IMR-90 (cell line): ENCODE results near the gene TPSAB1. TPM values are rescaled to one million over a fixed set of nuclear protein-coding genes. Genes with fewer than 3 reads are reported as not detected.
"Not testable (repeated sequence)": the region's sequence is repeated elsewhere in the genome, so short reads cannot be mapped to it uniquely, and the experiment has no call there.

Source experiments
- ATAC-seq: fragments of 200-7000 bp; cut with Tn5 transposase; 2 replicates; pipeline ENCODE4 v1.9.1; 2020; ENCODE audit warnings: low read depth, mild to moderate bottlenecking, moderate library complexity
- BruUV-seq: library from RNA; stranded (reverse); fragments of 400-500 nt; replicated peaks from 2 replicates; lab custom pipeline; 2021; lab: Mats Ljungman, UMichigan
- CTCF ChIA-PET: fragments of 300-600 bp; formaldehyde crosslinking; extraction: SDS; loops from one replicate; lab custom pipeline; 2021; ENCODE audit warnings: antibody characterized with exemption; lab: Yijun Ruan, JAX
- POLR2A ChIA-PET: fragments of 300-600 bp; sonication (Branson Sonifier 250); formaldehyde crosslinking; loops from one replicate; lab custom pipeline; 2022; ENCODE audit warnings: antibody characterized with exemption; ENCODE audit not compliant: unreplicated experiment; lab: Charles Lee
- DNase-seq: peaks from one replicate; pipeline ENCODE4 v3.0.0; 2013
- H2AFZ ChIP-seq: replicated peaks from 2 replicates; pipeline ENCODE3; 2013; ENCODE audit warnings: low read length, mild to moderate bottlenecking; ENCODE audit not compliant: poor library complexity
- H2AK5ac ChIP-seq: 2 replicates; pipeline ENCODE4 v1.6.1; 2013; ENCODE audit warnings: low read depth, low read length, inconsistent platforms
- H2AK9ac ChIP-seq: replicated peaks from 2 replicates; pipeline ENCODE3; 2013; ENCODE audit warnings: mild to moderate bottlenecking, low read depth, low read length, moderate library complexity; ENCODE audit not compliant: poor library complexity
- H2BK120ac ChIP-seq: 2 replicates; pipeline ENCODE4 v1.6.1; 2013; ENCODE audit warnings: low read depth, low read length, inconsistent platforms
- H2BK15ac ChIP-seq: 3 replicates; pipeline ENCODE4 v1.6.1; 2013; ENCODE audit warnings: low read depth, low read length, inconsistent platforms
- H2BK20ac ChIP-seq: 2 replicates; pipeline ENCODE4 v1.6.1; 2013; ENCODE audit warnings: low read depth, mild to moderate bottlenecking, inconsistent platforms, low read length, moderate library complexity
- H2BK5ac ChIP-seq: 2 replicates; pipeline ENCODE4 v1.6.1; 2013; ENCODE audit warnings: mild to moderate bottlenecking, low read depth, low read length, inconsistent platforms; ENCODE audit not compliant: poor library complexity, severe bottlenecking
- H3K14ac ChIP-seq: replicated peaks from 2 replicates; pipeline ENCODE4 v1.6.1; 2013; ENCODE audit warnings: low read depth, low read length, inconsistent platforms
- H3K18ac ChIP-seq: 2 replicates; pipeline ENCODE4 v1.6.1; 2013; ENCODE audit warnings: low read depth, low read length, control low read depth
- H3K23ac ChIP-seq: 2 replicates; pipeline ENCODE4 v1.6.1; 2013; ENCODE audit warnings: low read depth, low read length, inconsistent platforms
- H3K27ac ChIP-seq: 2 replicates; pipeline ENCODE4 v1.5.1; 2013; ENCODE audit warnings: mild to moderate bottlenecking, control low read depth, low read length; ENCODE audit not compliant: insufficient read depth
- H3K27me3 ChIP-seq: 2 replicates; pipeline ENCODE4 v1.6.1; 2013; ENCODE audit warnings: low read length; ENCODE audit not compliant: control insufficient read depth, insufficient read depth
- H3K36me3 ChIP-seq: 2 replicates; pipeline ENCODE4 v1.6.1; 2013; ENCODE audit warnings: low read length, mixed read lengths; ENCODE audit not compliant: control insufficient read depth, insufficient read depth
- H3K4ac ChIP-seq: 2 replicates; pipeline ENCODE4 v1.6.1; 2013; ENCODE audit warnings: low read depth, low read length, inconsistent platforms
- H3K4me1 ChIP-seq: 2 replicates; pipeline ENCODE4 v1.6.1; 2013; ENCODE audit warnings: low read length, mixed read lengths; ENCODE audit not compliant: control insufficient read depth, insufficient read depth
- H3K4me2 ChIP-seq: 2 replicates; pipeline ENCODE4 v1.6.1; 2013; ENCODE audit warnings: low read depth, mild to moderate bottlenecking, control low read depth, low read length, moderate library complexity
- H3K4me3 ChIP-seq: 2 replicates; pipeline ENCODE4 v1.5.1; 2013; ENCODE audit warnings: low read depth, mild to moderate bottlenecking, control low read depth, low read length, moderate library complexity; ENCODE audit not compliant: insufficient read depth
- H3K56ac ChIP-seq: 2 replicates; pipeline ENCODE4 v1.6.1; 2013; ENCODE audit warnings: low read length, inconsistent platforms; ENCODE audit not compliant: insufficient read depth; ENCODE audit errors: extremely low read depth
- H3K79me1 ChIP-seq, 2 experiments: 2 replicates each; pipeline ENCODE4 v1.6.1; 2013; ENCODE audit warnings: low read length in 2 of 2, inconsistent platforms in 1 of 2, low read depth in 1 of 2
- H3K9ac ChIP-seq: 2 replicates; pipeline ENCODE4 v1.6.1; 2013; ENCODE audit warnings: low read depth, low read length, control low read depth
- H3K9me1 ChIP-seq: 2 replicates; pipeline ENCODE4 v1.6.1; 2013; ENCODE audit warnings: low read length, inconsistent platforms; ENCODE audit not compliant: insufficient read depth
- H3K9me3 ChIP-seq: 2 replicates; pipeline ENCODE4 v1.6.1; 2013; ENCODE audit warnings: low read length; ENCODE audit not compliant: control insufficient read depth, insufficient read depth
- H4K20me1 ChIP-seq: 2 replicates; pipeline ENCODE4 v1.6.1; 2013; ENCODE audit warnings: low read length, inconsistent platforms; ENCODE audit not compliant: insufficient read depth
- H4K5ac ChIP-seq: 2 replicates; pipeline ENCODE4 v1.6.1; 2013; ENCODE audit warnings: mild to moderate bottlenecking, low read depth, low read length, control low read depth
- H4K8ac ChIP-seq, 2 experiments: 2 replicates each; pipeline ENCODE4 v1.6.1; 2013; ENCODE audit warnings: low read depth in 2 of 2, low read length in 2 of 2, control low read depth in 1 of 2, inconsistent platforms in 1 of 2
- H4K91ac ChIP-seq: 2 replicates; pipeline ENCODE4 v1.6.1; 2013; ENCODE audit warnings: low read depth, low read length, inconsistent platforms; ENCODE audit not compliant: insufficient read depth
- WGBS, 2 experiments: methylation state at CpG; one replicate each; pipeline versions ENCODE4 v1.1.5 to v1.1.7; 2013; ENCODE audit warnings: missing lambda C conversion rate in 2 of 2; ENCODE audit not compliant: insufficient read length in 1 of 2; ENCODE audit errors: extremely low coverage in 2 of 2; 5-methylcytosine and 5-hydroxymethylcytosine counted together
- dilution Hi-C: fragments of 300-500 bp; cut with HindIII; formaldehyde crosslinking; loops from one replicate; pipeline ENCODE4 v1.14.3; 2018; ENCODE audit warnings: low sequenced_read_pairs; ENCODE audit not compliant: unreplicated experiment
- in situ Hi-C: fragments of 300-500 bp; cut with MboI; formaldehyde crosslinking; loops from 3 replicates; pipeline ENCODE4 v1.14.3; 2019; ENCODE audit warnings: low sequenced_read_pairs, inconsistent platforms, mixed read lengths
- intact Hi-C: fragments of 100-400 bp; cut with micrococcal nuclease; formaldehyde crosslinking; loops from 2 replicates; pipeline ENCODE4 v1.10.0; 2022
- polyA plus RNA-seq, 3 experiments: library from polyadenylated mRNA; depleted of rRNA; stranded (reverse); fragments of >200 nt; gene quantifications; 2 replicates each; pipeline ENCODE4 v1.2.3, GENCODE V29; 2012; ENCODE audit warnings: low replicate concordance in 1 of 3
- total RNA-seq: library from RNA; depleted of rRNA; stranded (reverse); fragments of >200 nt; gene quantifications from 2 replicates; pipeline ENCODE4 v1.2.3, GENCODE V29; 2012

Gene TPSAB1
- total and polyA plus RNA-seq, 2 of the 4 experiments (the other 2 are of a cell fraction), result not detected

- dilution Hi-C loops, H4K5ac ChIP-seq, H2BK15ac ChIP-seq, H3K56ac ChIP-seq, H3K9ac ChIP-seq, H3K4me3 ChIP-seq, H2BK20ac ChIP-seq, H3K23ac ChIP-seq, H3K4me2 ChIP-seq, H4K91ac ChIP-seq, H2BK120ac ChIP-seq, H3K4me1 ChIP-seq, H3K18ac ChIP-seq, H2AK5ac ChIP-seq, intact Hi-C loops, H3K36me3 ChIP-seq, H2BK5ac ChIP-seq, H3K4ac ChIP-seq, BruUV-seq, H3K14ac ChIP-seq, ATAC-seq, DNase-seq, H4K20me1 ChIP-seq, POLR2A ChIA-PET, H3K27me3 ChIP-seq, H3K79me1 ChIP-seq, H2AK9ac ChIP-seq, H4K8ac ChIP-seq, H3K27ac ChIP-seq, CTCF ChIA-PET, H2AFZ ChIP-seq, H3K9me3 ChIP-seq, H3K9me1 ChIP-seq: not testable (repeated sequence)
- in situ Hi-C loops, result loop anchor here (5.0 kb wide), 1 partner anchor 87 kb away; no protein-coding TSS in a partner anchor
- WGBS, 2 experiments, result 91% methylated on average over 12 of the region's 44 CpGs; no CpG with 5 or more reads in 1 of the 2 experiments
These were observed 41.7 kb upstream of the TPSAB1 start for GRCh38 chr16:1198671-1199346.
